Measurements from ENCODE around the gene ATF7IP.

ATF7IP gene

DNA sequence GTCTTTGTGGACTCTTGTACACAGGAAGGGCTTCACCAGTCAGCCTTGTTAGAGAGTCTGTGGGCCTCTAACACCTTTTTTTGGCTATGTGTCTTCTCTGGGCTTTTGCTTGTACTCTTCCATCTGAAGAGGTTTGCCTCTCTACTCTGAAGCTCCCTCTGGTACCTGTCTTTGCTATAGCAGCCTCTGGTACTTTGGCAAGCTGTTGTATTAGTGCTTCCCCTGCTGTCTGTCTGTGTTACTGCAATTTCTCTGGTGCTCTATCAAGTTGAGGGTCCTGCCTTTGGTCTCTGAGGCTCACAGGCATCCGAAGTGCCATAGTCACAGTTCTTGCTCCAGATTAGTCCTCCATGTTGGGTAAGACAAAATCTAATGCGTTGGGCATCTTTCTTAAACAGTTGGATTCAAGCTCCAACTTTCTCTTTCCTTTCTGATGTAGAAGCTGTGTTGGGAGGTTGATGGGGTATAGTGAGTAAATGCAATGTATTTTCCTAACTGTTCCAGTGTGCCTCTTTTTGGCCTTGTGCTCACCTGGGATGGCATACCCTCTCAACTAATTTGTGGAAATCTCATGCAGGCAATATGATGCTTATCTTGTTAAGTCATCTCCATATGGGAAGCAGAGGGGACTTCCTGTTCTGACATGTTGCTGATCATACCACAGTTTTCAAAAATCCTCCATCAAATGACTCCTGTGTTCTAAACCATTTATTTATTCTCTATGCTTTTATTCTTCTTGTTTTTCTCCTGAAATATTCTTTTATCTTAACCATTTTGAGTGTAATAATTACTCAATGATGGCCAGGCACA is 88.8 kb downstream of the ATF7IP start:
- TF ChIP-seq, protein P1, sequence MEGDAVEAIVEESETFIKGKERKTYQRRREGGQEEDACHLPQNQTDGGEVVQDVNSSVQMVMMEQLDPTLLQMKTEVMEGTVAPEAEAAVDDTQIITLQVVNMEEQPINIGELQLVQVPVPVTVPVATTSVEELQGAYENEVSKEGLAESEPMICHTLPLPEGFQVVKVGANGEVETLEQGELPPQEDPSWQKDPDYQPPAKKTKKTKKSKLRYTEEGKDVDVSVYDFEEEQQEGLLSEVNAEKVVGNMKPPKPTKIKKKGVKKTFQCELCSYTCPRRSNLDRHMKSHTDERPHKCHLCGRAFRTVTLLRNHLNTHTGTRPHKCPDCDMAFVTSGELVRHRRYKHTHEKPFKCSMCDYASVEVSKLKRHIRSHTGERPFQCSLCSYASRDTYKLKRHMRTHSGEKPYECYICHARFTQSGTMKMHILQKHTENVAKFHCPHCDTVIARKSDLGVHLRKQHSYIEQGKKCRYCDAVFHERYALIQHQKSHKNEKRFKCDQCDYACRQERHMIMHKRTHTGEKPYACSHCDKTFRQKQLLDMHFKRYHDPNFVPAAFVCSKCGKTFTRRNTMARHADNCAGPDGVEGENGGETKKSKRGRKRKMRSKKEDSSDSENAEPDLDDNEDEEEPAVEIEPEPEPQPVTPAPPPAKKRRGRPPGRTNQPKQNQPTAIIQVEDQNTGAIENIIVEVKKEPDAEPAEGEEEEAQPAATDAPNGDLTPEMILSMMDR (IDR thresholded peaks at IDR 0.05; ENCODE audit: low read depth, low read length, missing control alignments), result peak; percentile 82
- peak; percentile 45 for DNase-seq (ENCODE audit: low read depth)
- H3K4me3 ChIP-seq (ENCODE audit: low read depth, low read length), result no peak overlapping the region

DNA sequence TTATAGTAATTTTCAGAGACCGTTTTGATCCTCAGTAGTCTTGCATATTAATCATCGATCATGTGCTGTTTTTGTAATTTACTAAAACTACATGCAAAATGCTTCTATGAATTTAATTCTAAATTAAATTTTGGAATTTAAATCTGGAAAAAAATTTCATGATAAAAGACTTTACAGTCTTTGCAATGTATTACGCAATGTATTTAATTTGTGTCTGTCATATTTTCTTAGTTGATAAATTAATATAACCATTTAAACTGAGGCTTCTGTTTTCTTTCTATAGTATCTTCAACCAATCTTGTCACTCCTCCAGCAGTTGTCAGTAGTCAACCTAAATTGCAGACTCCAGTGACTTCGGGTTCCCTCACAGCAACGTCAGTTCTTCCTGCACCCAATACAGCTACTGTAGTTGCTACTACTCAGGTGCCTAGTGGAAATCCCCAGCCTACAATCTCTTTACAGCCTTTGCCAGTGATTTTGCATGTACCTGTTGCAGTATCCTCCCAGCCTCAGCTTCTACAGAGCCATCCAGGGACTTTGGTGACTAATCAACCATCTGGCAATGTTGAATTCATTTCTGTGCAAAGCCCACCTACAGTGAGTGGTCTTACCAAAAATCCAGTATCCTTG is 94.8 kb downstream of the ATF7IP start:
- H3K4me3 ChIP-seq (ENCODE audit: low read depth, low read length), result no peak overlapping the region
- peak; percentile 4 for DNase-seq (ENCODE audit: low read depth)

DNA sequence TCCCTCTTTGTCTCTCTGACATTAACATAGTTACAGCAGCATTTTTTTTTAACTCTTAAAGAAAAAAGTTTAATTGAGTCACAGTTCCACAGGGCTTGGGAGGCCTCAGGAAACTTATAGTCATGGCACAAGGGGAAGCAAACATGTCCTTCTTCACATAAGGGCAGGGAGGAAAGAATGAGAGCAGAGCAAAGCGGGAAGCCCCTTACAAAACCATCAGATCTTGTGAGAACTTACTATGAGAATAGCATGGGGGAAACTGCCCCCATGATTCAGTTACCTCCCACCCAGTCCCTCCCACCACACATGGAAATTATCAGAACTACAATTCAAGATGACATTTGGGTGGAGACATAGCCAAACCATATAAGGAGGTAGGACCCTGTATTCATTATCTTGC is 106.0 kb downstream of the ATF7IP start:
- H3K4me3 ChIP-seq (ENCODE audit: low read depth, low read length), result no peak overlapping the region
- TF ChIP-seq, protein P1 (IDR thresholded peaks at IDR 0.05; ENCODE audit: low read depth, low read length, missing control alignments), result no peak
- no peak for DNase-seq (ENCODE audit: low read depth)

More for the DNA sequence above, 94.8 kb downstream of the ATF7IP start:
- TF ChIP-seq, protein P1 (IDR thresholded peaks at IDR 0.05; ENCODE audit: low read depth, low read length, missing control alignments), result no peak

DNA sequence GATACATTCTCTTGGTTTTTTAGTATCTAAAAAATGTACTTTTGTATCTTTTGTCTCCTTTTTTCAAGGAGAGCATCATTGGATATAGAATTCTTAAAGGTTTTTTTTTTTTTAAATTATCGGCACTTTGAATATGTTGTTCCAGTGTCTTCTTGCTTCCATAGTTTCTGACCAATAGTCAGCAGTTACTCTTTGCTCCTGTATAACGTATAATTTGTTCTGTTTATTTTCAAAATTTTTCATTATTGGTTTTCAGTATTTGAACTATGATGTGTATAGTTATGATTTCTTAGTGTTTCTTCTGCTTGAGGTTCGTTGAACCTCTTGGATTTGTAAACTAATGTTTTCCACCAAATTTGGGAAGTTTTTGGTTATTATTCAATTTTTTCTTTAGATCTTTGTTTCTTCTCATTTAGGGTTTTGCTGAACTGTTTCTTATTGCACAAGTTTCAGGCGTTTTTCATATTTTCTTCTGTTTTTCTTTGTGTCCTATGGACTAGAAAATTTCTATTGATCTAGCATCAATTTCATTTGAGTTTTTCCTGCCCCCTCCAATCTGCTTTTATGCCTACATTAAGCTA is 108.3 kb downstream of the ATF7IP start:
- DNase-seq (ENCODE audit: low read depth), result no peak
- no peak overlapping the region for H3K4me3 ChIP-seq (ENCODE audit: low read depth, low read length)
- TF ChIP-seq, protein P1 (IDR thresholded peaks at IDR 0.05; ENCODE audit: low read depth, low read length, missing control alignments), result no peak

DNA sequence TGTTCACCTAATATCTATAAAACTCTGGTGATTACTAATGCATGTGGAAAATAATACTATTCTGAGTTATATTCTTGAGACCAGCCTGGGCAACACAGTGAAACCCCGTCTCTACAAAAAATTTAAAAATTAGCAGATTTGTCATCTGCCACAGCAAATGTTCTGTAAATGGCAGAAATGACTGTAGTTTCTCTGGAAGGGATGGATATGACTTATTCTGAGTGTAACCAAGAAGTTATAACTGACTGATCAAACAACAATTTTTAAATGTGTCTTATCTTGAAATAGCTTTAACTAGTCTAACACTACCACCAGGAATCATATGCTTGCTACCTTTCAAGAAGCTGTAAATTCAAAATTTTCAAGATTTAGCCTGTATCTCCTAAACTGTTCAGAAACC is 113.5 kb downstream of the ATF7IP start:
- TF ChIP-seq, protein P1 (IDR thresholded peaks at IDR 0.05; ENCODE audit: low read depth, low read length, missing control alignments), result no peak
- no peak for DNase-seq (ENCODE audit: low read depth)
- H3K4me3 ChIP-seq (ENCODE audit: low read depth, low read length), result no peak overlapping the region

DNA sequence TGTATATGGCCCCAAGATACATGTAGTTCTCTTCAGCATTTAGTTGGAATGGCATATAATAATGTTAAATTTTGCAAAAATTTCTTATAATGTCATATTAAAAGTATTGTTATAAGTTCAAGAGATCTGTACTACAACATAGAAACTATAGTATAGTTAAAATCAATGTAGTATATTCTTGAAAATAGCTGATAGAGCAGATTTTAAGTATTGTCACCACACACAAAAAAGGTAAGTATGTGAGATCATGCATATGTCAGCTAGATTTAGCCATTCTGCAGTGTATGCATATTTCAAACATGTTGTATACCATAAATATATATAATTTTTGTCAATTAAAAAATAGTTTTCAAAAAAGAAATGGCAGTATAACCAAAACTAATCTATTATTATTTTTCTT is 115.7 kb downstream of the ATF7IP start:
- no peak for DNase-seq (ENCODE audit: low read depth)
- H3K4me3 ChIP-seq (ENCODE audit: low read depth, low read length), result no peak overlapping the region
- TF ChIP-seq, protein P1 (IDR thresholded peaks at IDR 0.05; ENCODE audit: low read depth, low read length, missing control alignments), result no peak
